BJ (cell line): ENCODE measurements around the gene CCIN. TPM values are rescaled to one million over a fixed set of nuclear protein-coding genes. Genes with fewer than 3 reads are reported as not detected.

Experiments
- CTCF ChIA-PET: fragments of 350-600 bp; formaldehyde crosslinking; extraction: SDS; loops from one replicate; lab custom pipeline; 2021; ENCODE audit warnings: antibody characterized with exemption, inconsistent platforms; lab: Yijun Ruan, JAX
- POLR2A ChIA-PET: fragments of 300-600 bp; sonication (Branson Sonifier 250); formaldehyde crosslinking; extraction: SDS; loops from one replicate; lab custom pipeline; 2021; ENCODE audit warnings: antibody characterized with exemption; lab: Charles Lee
- DNase-seq: peaks from one replicate; pipeline ENCODE4 v3.0.0-alpha.2; 2011; ENCODE audit warnings: low read depth
- H3K27me3 ChIP-seq: 2 replicates; pipeline ENCODE4 v1.6.0; 2011; ENCODE audit warnings: low read length; ENCODE audit not compliant: control insufficient read depth, insufficient read depth
- H3K36me3 ChIP-seq: 2 replicates; pipeline ENCODE4 v1.5.1; 2011; ENCODE audit warnings: low read length; ENCODE audit not compliant: control insufficient read depth, insufficient read depth
- H3K4me3 ChIP-seq: 2 replicates; pipeline ENCODE4 v1.5.1; 2011; ENCODE audit warnings: low read depth, mild to moderate bottlenecking, control low read depth, low read length
- polyA plus RNA-seq: library from polyadenylated mRNA; depleted of rRNA; stranded (reverse); fragments of >200 nt; gene quantifications from 2 replicates; pipeline ENCODE4 v1.2.3, GENCODE V29; 2011
- TF ChIP-seq, protein P1 (sequence below): IDR thresholded peaks from 2 replicates; pipeline ENCODE4 v1.5.1; 2011; ENCODE audit warnings: low read depth, mild to moderate bottlenecking, control low read depth, inconsistent platforms, low read length, moderate library complexity; ENCODE audit not compliant: insufficient read depth

CCIN gene
- polyA plus RNA-seq, 1 experiment, result 1.7 TPM

DNA sequence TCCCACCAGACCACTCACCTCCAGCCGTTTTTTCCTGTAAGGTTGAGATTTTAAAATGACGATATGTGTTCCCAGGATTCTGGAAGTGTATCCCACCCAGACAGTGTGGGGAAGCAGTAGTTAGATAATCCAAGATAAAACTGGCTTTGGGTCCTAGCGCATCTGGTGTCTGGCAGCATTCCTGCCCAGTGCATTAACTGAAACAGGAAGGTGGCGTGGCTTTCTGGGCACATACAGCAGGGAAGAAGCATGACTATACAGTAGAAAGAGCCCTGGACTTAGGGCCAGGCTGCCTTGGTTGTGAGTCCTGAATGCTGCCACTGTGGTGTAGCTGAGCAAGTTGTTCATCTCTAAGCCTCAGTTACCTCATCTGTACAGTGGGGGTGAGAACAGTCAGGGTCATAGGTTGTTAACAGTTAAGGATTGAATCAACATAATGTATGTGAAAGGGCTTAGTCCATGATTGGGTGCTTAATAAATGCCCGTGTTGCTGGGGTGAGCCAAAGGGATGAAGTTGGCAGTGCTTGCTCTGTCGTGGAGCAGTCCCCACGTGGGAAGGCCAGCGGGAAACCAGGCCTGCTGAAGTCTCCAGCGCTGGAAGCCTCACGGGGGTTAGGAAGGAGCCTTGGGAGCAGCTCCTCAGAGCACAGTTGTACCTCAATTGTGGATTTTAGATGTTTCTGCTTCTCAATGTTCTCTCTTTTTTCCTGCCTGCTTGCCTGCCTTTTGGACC, 39.5 kb downstream of the CCIN start:
- H3K27me3 ChIP-seq, result no peaks in the 10 kb centered on the region
- ChIA-PET CTCF (no interaction called here), POLR2A (no interaction called here)
- TF ChIP-seq, protein P1, sequence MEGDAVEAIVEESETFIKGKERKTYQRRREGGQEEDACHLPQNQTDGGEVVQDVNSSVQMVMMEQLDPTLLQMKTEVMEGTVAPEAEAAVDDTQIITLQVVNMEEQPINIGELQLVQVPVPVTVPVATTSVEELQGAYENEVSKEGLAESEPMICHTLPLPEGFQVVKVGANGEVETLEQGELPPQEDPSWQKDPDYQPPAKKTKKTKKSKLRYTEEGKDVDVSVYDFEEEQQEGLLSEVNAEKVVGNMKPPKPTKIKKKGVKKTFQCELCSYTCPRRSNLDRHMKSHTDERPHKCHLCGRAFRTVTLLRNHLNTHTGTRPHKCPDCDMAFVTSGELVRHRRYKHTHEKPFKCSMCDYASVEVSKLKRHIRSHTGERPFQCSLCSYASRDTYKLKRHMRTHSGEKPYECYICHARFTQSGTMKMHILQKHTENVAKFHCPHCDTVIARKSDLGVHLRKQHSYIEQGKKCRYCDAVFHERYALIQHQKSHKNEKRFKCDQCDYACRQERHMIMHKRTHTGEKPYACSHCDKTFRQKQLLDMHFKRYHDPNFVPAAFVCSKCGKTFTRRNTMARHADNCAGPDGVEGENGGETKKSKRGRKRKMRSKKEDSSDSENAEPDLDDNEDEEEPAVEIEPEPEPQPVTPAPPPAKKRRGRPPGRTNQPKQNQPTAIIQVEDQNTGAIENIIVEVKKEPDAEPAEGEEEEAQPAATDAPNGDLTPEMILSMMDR, result no peak
- H3K4me3 ChIP-seq, result no peak overlapping the region
- no peak for DNase-seq
- H3K36me3 ChIP-seq, result peaks cover 36% of the 10 kb centered on the region

DNA sequence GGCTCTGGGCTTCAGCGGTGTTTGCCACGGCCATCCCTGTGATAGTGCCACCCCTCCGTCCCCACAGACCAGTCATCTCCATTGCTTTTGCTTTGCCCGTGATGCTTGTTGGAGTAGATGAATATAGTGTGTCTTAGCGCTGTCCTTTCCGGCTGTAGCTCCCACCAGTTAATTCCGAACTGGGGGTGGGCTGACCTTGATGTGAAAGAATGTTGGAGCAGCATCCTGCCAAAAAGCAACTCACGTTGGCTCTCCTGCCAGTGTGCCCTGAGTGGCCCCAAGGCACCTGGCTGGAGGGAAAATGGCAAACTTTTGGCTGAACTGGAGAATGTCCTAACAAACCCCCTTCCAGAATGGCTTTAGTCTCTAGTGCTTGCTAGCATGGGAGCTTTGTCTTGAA, 41.5 kb downstream of the CCIN start:
- peaks cover 24% of the 10 kb centered on the region for H3K36me3 ChIP-seq
- POLR2A ChIA-PET, result no interaction called here
- TF ChIP-seq, protein P1, result no peak

DNA sequence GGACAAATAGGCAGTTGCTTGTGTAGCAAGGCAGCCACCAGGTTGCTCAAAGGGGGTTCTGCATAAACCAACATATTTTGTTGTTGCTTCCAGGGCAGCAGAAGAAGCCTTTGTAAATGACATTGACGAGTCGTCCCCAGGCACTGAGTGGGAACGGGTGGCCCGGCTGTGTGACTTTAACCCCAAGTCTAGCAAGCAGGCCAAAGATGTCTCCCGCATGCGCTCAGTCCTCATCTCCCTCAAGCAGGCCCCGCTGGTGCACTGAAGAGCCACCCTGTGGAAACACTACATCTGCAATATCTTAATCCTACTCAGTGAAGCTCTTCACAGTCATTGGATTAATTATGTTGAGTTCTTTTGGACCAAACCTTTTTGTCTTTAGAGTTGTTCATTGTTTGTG, 42.3 kb downstream of the CCIN start:
- POLR2A ChIA-PET, result no interaction called here
- CTCF ChIA-PET, result interaction anchor here (0.7 to 1.9 kb wide), 3 partner anchors 10 to 21 kb away, joined by 3 to 4 read pairs (median 3); partner anchors contain the start of gene CLTA

More for the DNA sequence above, 41.5 kb downstream of the CCIN start:
- CTCF ChIA-PET, result interaction anchor here (0.7 to 1.9 kb wide), 2 partner anchors 18 to 20 kb away, joined by 3 to 4 read pairs; partner anchors contain the start of gene CLTA
- H3K27me3 ChIP-seq, result no peaks in the 10 kb centered on the region
- no peak overlapping the region for H3K4me3 ChIP-seq
- DNase-seq, result no peak

DNA sequence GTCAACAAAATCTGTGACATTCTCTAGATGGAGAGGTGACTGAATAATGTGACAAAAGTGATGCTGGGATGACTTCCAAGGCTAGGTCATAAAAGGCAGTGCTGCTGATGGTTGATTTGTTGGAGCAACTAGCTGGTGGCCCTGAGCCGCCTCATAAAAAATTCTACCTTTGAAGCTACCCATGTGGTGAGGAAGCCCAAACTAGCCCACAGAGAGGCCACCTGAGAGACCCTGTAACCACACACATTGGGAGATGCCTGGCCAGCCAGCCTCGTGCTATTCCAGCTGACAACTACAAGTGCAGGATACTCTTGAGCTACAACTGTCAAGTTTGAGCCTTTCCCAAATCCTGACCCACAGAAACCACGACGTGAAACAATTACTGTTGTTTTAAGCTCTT, 44.2 kb downstream of the CCIN start:
- TF ChIP-seq, protein P1, result no peak
- POLR2A ChIA-PET, result no interaction called here
- H3K4me3 ChIP-seq, result no peak overlapping the region
- H3K27me3 ChIP-seq, result no peaks in the 10 kb centered on the region
- no peak for DNase-seq
- CTCF ChIA-PET, result interaction anchor here (1.0 to 1.3 kb wide), 4 partner anchors 9 to 137 kb away, joined by 3 to 4 read pairs (median 4); no protein-coding TSS in a partner anchor
- peaks cover 27% of the 10 kb centered on the region for H3K36me3 ChIP-seq

More for the DNA sequence above, 42.3 kb downstream of the CCIN start:
- peaks cover 21% of the 10 kb centered on the region for H3K36me3 ChIP-seq
- H3K27me3 ChIP-seq, result no peaks in the 10 kb centered on the region
- no peak for DNase-seq
- no peak overlapping the region for H3K4me3 ChIP-seq
- TF ChIP-seq, protein P1, result no peak

DNA sequence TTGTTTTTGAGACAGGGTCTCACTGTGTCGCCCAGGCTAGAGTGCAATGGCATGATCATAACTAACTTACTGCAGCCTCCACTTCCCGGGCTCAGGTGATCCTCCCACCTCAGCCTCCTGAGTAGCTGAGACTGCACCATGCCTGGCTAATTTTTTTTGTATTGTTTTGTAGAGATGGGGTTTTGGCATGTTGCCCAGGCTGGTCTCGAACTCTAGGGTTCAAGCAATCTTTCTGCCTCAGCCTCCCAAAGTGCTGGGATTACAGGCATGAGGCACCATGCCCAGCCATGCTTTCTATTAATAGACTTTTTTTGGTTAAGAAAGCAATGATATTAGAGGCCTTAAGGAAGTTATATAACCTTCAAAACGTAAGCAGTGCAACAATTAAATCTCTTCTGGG, 44.8 kb downstream of the CCIN start:
- no peaks in the 10 kb centered on the region for H3K27me3 ChIP-seq
- H3K4me3 ChIP-seq, result no peak overlapping the region
- peaks cover 25% of the 10 kb centered on the region for H3K36me3 ChIP-seq
- DNase-seq, result no peak
- TF ChIP-seq, protein P1, result no peak
- ChIA-PET CTCF (interaction anchor here (1.3 kb wide), 2 partner anchors 8 to 48 kb away, joined by 3 to 4 read pairs; no protein-coding TSS in a partner anchor), POLR2A (no interaction called here)
